HG03442 (cell line): ENCODE results near the gene TMEM191C.
"Not testable (repeated sequence)": the region's sequence is repeated elsewhere in the genome, so short reads cannot be mapped to it uniquely, and the experiment has no call there.

ENCODE experiments used
- ATAC-seq: cut with Tn5 transposase; IDR thresholded peaks from one replicate; pipeline ENCODE4 v1.9.1; 2021; ENCODE audit warnings: mild to moderate bottlenecking, moderate library complexity; ENCODE audit not compliant: unreplicated experiment

Gene TMEM191C

GRCh38 chr22:21446128-21446826 is 20.9 kb upstream of the TMEM191C start:
- ATAC-seq, result no peak

GRCh38 chr22:21446827-21447690 is 20.1 kb upstream of the TMEM191C start:
- ATAC-seq, result no peak

- no peak for ATAC-seq
Observed at GRCh38 chr22:21447694-21448402, 19.3 kb upstream of the TMEM191C start.

- ATAC-seq, result no peak
Observed at GRCh38 chr22:21448627-21449416, 18.4 kb upstream of the TMEM191C start.

- ATAC-seq, result no peak
Observed at GRCh38 chr22:21449531-21450319, 17.5 kb upstream of the TMEM191C start.

GRCh38 chr22:21450320-21450831 is 16.8 kb upstream of the TMEM191C start:
- ATAC-seq, result no peak

GRCh38 chr22:21450858-21451353 is 16.3 kb upstream of the TMEM191C start:
- no peak for ATAC-seq

- no peak for ATAC-seq
Observed at GRCh38 chr22:21451545-21452520, 15.4 kb upstream of the TMEM191C start.

- not testable (repeated sequence) for ATAC-seq
Observed at GRCh38 chr22:21452666-21453065, 14.5 kb upstream of the TMEM191C start.

- not testable (repeated sequence) for ATAC-seq
Observed at GRCh38 chr22:21454998-21455333, 12.2 kb upstream of the TMEM191C start.

- no peak for ATAC-seq
Observed at GRCh38 chr22:21455334-21456089, 11.7 kb upstream of the TMEM191C start.

- no peak for ATAC-seq
Observed at GRCh38 chr22:21457023-21457787, 10.0 kb upstream of the TMEM191C start.

- not testable (repeated sequence) for ATAC-seq
Observed at GRCh38 chr22:21462672-21463071, 4.5 kb upstream of the TMEM191C start.

- peak; percentile 82 for ATAC-seq
Observed at GRCh38 chr22:21468194-21469096, 1.3 kb downstream of the TMEM191C start.

GRCh38 chr22:21469097-21469994 is 2.2 kb downstream of the TMEM191C start:
- ATAC-seq, result not testable (repeated sequence)
